Measurements from ENCODE around the gene UPF3A.
"Not testable (repeated sequence)": the region's sequence is repeated elsewhere in the genome, so short reads cannot be mapped to it uniquely, and the experiment has no call there.

UPF3A gene

GRCh38 chr13:114339857-114340534, 58.6 kb downstream of the UPF3A start:
- DNase-seq, result peak; percentile 33

- DNase-seq, result no peak
Observed at GRCh38 chr13:114341003-114341777, 59.8 kb downstream of the UPF3A start.

GRCh38 chr13:114347256-114347655, 65.9 kb downstream of the UPF3A start:
- not testable (repeated sequence) for DNase-seq

GRCh38 chr13:114352763-114353162, 71.4 kb downstream of the UPF3A start:
- not testable (repeated sequence) for DNase-seq

- not testable (repeated sequence) for DNase-seq
Observed at GRCh38 chr13:114353382-114353781, 72.0 kb downstream of the UPF3A start.

All from kidney glomerular epithelial cell (primary cell).